ENCODE results near the gene CNNM2. TPM values are rescaled to one million over a fixed set of nuclear protein-coding genes. Genes with fewer than 3 reads are reported as not detected.
A peak's percentile ranks its signal among the peaks of the same experiment; 100 is the strongest.

The CNNM2 gene
- total RNA-seq, 2 donors from 2014 or later, result 3.7 to 3.9 TPM

DNA sequence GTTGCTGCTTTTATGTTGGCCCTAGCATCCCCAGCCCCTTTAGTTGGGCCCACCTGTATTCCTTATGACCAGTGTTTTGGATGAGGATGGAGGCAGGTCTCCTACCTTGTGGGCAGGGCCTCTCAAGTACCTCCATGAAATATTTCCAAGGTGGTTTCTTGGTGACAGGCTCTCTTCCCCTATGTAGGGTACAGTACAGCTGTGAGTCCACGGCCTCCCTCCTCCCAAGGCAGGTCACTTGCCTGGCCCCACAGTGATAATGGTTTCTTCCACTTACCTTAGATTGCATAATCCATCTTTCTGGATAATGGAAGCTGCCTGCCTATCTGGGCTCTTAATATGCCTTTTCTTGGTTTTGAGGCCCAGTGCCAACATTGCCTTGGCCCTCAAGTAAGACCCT lies 164.6 kb downstream of the CNNM2 start:
- ATAC-seq, result no peak
- intact Hi-C loops (cut with DNase I), result no loop called here
- no peak for DNase-seq

GRCh38 chr10:103083266-103083976 lies 165.3 kb downstream of the CNNM2 start:
- intact Hi-C loops (cut with DNase I), result no loop called here
- DNase-seq (no peak), ATAC-seq (no peak)

DNA sequence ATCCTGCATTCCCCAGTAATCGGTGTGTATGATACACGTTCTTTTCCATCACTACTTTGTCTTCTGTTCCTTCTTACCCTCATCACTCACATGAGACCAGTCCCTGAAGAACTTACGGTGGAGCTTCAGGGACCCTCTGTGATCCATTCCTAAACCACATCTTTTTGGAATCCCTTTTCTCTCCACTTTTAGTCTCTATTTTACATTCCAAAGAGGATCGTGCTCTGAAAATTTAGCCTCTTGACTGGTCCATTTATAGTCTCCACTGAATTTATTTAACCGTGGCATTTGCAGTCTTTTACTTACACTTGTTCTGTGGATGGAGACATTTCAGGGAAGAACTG lies 165.9 kb downstream of the CNNM2 start:
- intact Hi-C loops (cut with DNase I), result no loop called here
- ATAC-seq (no peak), DNase-seq (no peak)

DNA sequence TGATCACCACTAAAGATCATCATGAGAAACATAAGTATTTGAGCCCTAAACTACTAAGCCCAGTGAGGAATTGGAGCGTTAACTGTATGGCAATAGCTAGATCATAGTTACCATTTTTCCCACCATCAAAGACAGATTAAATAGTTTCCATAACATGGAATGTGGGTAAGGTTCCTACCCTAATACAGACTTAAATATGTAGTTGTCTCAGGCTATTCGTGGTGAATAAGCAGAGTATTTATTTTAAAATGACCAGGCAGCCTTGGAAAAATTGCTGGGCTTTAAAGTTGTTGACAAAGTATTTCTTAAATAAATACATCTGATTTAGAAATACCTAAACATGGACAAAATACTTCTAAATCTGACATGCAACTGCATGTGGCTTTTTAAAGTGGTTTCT lies 168.2 kb downstream of the CNNM2 start:
- ATAC-seq (no peak), DNase-seq (no peak)
- intact Hi-C loops (cut with DNase I), result no loop called here

DNA sequence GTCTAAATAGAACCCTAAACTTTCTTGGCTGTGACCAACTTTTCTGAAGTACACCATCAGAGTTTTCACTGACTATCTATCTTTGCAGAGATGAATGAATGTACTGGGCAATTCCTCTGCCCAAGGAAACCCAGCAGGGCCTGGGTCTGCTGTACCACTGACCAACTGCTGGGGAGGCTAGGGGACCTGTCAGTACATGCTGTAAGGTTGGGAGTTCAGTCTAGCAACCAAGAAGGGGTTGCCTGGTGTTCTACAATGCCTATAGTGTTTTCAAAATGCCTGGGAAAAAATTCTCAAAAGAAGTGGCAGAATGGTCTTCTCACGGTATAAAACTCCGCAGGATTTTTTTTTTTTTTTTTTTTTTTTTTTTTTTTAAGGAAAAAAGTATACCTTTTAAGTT lies 168.7 kb downstream of the CNNM2 start:
- no peak for ATAC-seq
- intact Hi-C loops (cut with DNase I), result no loop called here
- DNase-seq, result no peak

DNA sequence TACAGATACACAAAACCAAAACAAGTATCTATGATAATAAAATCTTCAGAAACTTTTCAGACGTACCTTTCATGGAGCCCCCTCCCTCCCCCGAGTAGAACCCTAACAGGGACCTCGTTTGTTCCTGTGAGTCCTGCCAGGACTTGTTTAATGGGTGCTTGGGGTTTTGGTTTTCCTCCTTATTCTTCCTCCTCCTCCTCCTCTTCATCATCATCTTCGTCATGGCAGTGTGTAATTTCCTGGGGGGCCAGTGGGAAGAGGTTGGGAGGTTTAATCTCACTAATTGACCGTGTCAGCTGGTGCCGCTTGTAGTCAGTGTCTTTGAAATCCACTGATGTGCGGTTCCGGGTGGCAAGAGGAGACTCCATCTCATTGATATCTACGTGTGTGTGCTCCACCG lies 171.4 kb downstream of the CNNM2 start:
- intact Hi-C loops (cut with DNase I), result no loop called here
- ATAC-seq (no peak), DNase-seq (no peak)

DNA sequence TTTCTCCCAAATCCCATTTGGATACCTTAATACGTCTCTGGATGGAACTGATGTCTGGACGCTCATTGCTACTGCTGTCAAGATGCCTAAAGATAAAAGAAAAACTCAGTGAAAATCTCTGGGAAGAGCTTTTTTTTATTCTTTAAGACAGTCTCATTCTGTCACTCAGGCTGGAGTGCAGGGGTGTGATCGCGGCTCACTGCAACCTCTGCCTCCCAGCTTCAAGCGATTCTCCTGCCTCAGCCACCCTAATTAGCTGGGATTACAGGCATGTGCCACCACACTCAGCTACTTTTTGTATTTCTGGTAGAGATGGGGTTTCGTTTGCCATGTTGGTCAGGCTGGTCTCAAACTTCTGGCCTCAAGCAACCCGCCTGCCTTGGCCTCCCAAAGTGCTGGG lies 172.8 kb downstream of the CNNM2 start:
- intact Hi-C loops (cut with DNase I), result loop anchor here in 1 of 2 donors (10.0 kb wide), 1 partner anchor 154 kb away; the partner anchor contains the start of gene RPEL1
- ATAC-seq (no peak), DNase-seq (no peak)

- DNase-seq (no peak), ATAC-seq (no peak)
- intact Hi-C loops (cut with DNase I), result loop anchor here in 1 of 2 donors (10.0 kb wide), 1 partner anchor 150 kb away; the partner anchor contains the start of gene RPEL1
Observed at GRCh38 chr10:103095005-103095404, 176.9 kb downstream of the CNNM2 start.

DNA sequence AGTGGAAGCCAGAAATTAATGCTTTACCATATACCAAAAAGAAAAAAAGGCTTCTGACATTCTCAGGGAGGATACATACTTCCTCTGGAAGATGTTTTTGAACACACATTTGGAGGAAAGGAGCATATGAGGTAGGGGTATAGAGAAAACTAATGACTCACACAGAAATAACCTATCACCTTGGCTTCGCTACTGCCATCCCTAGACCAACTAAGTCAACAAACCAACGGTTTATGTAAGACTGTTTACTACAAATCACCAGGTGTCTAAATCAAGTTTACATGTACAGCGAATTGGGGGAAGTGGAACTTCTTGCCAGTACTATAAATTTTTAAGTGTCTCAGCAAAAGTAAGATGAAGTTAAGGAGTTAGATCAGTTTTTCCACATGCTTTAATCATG lies 178.0 kb downstream of the CNNM2 start:
- DNase-seq (no peak), ATAC-seq (no peak)
- intact Hi-C loops (cut with DNase I), result loop anchor here in 1 of 2 donors (10.0 kb wide), 1 partner anchor 149 kb away; the partner anchor contains the start of gene RPEL1

DNA sequence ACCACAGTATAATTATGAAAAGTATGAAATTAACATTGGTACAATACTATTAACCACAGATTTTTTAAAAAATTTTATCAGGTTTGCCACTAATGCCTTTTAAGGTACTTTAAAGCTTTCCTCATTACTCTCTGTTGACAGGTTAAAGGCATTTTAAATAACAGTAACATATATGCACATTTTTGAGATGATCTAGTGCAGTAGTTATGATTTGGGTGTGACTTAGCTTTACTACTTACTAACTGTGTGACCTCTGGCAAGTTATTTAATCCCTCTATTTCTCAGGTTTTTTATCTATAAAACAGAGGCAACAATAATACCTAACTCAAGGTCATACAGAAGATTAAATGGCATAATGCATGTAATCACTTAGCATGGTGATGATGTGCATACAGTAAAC lies 180.1 kb downstream of the CNNM2 start:
- ATAC-seq, result no peak
- DNase-seq, result no peak
- intact Hi-C loops (cut with DNase I), result loop anchor here in 1 of 2 donors (10.0 kb wide), 1 partner anchor 147 kb away; the partner anchor contains the start of gene RPEL1

DNA sequence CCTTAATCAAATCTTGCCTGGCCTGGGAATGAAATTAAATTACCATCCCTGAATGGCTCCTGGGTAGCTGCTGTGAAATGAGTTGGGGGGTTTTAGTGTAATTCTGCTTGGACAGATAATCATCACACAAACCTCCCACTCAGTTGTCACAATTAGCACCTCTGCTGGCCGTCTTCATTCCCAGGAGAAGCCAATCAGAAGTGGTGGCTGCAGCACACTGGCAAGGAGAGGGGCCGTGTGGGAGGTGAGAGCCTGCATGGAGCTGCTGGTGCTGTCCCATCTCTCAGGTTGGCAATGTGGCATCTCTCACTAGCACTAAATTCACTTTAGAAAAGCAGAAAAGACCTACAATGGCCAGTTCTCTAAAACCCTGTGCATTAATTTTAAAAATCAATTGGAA lies 182.5 kb downstream of the CNNM2 start:
- DNase-seq (no peak), ATAC-seq (no peak)
- intact Hi-C loops (cut with DNase I), result no loop called here

DNA sequence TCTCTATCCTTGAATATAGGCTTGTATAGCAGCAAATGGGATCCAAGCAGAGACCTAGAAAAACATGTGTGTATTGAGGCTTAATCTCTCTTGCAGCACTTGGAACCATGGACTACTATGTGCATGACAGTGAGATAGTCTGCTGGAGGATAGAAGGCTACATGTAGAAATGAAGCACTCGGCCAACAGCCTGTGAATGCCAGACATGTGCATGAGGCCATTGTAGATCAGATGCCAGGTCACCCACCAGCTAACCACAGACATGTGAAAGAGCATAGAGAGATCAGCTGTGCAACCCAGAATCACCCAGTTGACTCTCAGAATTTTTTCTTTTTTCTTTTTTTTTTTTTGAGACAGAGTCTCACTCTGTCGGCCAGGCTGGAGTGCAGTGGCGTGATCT lies 184.1 kb downstream of the CNNM2 start:
- DNase-seq (no peak), ATAC-seq (peak in 1 of 2 donors; percentile 38)
- intact Hi-C loops (cut with DNase I), result no loop called here

DNA sequence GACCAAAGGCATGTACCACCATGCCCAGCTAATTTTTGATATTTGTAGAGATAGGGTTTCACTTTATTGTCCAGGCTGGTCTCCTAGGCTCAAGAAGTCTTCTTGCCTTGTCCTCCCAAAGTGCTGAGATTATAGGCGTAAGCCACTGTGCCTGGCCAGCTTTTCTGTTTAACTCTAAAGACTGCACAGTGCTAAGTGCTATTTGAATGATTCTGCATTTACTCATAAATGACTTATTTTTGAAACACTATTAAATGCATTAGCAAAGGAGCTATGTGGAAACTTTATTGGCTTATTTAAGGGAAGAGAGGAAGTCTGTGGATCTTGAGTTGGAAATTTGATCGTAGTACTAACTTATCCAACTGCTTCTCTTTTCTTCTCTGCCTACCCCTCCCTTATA lies 185.9 kb downstream of the CNNM2 start:
- DNase-seq (no peak), ATAC-seq (no peak)
- intact Hi-C loops (cut with DNase I), result no loop called here

DNA sequence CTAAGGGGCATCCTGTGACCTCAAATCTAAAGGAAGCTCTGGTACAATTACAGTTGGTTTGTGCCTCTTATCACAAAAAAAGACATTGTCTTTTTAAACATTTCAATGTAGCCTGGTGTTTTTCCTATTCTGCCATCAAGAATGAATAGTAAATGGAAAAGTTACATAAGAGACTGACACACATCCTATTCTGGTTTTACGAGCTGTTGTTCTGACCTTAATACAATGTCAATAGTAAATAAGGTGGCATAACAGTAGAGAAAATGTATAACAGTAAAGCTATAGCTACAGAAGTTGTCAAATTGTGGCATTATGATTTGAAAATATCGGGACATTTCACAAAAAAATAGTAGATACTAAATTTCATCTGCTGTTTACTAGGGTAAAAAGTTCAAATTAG lies 186.6 kb downstream of the CNNM2 start:
- DNase-seq (no peak), ATAC-seq (no peak)
- intact Hi-C loops (cut with DNase I), result no loop called here

- no peak for ATAC-seq
- intact Hi-C loops (cut with DNase I), result no loop called here
Observed at GRCh38 chr10:103105462-103105861, 187.4 kb downstream of the CNNM2 start.

DNA sequence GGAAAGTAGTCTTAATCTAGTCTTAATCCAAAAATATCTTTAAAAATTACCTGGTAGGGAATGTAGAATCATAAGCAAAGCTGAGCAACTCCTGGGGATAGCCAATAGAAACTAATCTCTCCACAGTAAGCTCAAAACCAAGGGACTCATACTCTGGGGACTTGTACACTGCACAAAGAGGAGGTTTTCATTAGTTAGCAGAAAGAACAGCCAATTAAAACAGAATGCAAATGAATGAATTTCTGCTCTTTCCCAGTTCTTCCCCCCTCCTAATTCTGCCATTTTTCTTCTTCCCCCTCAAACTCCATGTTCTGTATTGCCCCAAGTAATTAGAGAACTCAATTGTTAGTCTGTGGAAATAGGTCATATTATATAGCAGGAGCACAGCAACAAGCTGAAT lies 188.4 kb downstream of the CNNM2 start:
- no peak for ATAC-seq
- no peak for DNase-seq
- intact Hi-C loops (cut with DNase I), result no loop called here

More at GRCh38 chr10:103105462-103105861, 187.4 kb downstream of the CNNM2 start:
- no peak for DNase-seq

DNA sequence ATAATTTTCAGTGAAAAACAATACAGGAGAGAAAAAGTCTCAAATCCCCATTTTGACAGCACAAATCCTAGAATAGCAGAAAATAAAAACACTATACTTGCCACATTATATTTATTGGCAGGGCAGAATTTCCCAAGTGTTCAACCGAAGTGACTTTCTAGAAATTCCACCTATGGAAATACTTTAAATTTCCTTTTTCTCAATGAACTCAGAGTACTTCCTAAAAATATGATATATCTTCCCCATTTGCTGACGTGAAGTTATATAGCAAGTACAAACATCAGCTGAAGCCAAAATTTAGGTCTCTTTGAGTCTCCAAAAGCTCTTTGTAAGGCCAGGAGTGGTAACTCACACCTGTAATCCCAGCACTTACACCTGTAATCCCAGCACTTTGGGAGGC lies 191.7 kb downstream of the CNNM2 start:
- intact Hi-C loops (cut with DNase I), result loop anchor here in 1 of 2 donors (5.0 kb wide), 1 partner anchor 132 kb away; no protein-coding TSS in a partner anchor
- no peak for ATAC-seq
- DNase-seq, result no peak

GRCh38 chr10:103110407-103110806 lies 192.3 kb downstream of the CNNM2 start:
- ATAC-seq, result peak in 1 of 2 donors; percentile 50
- intact Hi-C loops (cut with DNase I), result loop anchor here in 1 of 2 donors (5.0 kb wide), 1 partner anchor 132 kb away; no protein-coding TSS in a partner anchor
- no peak for DNase-seq

DNA sequence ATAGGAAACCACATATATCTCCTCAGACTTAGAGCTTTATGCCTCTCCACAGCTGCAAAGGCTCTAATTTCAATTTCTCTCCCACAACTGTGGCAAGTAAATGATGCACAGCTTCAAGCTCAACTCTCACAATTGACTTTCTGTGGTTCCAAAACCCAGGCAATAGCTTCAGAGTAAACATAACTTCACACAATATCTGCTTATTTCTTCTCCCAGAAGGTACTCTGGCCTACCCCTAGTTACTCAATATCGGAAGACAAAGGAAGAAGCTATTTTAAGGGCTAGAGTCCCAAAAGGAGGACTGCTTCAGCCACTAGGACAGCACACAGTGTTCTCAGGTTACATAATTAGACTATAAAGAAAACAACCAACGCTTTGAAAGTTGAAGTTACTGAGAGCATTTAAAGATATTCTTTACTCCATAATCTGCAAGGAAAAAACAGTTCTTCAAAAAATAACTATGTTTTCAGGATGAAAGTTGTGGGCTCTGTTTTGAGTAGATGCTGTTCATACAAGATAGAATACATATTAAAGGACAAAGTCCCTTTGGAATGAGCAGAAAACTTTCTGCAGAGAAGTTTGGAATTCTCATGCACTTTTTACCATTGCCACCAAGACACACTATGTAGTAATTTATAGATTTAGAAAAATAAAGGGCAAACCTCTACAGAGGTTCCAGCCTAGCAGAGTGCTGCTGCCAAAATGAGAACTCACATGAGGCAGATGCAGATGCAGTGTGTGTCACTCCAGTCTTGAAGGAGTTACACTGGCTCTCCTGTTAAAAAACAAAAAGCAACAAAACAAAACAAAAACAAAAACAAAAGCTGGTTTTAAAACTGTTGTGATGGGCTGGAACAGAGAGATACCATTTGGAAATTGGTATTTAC lies 193.2 kb downstream of the CNNM2 start:
- intact Hi-C loops (cut with DNase I), result loop anchor here in 1 of 2 donors (5.0 kb wide), 1 partner anchor 131 kb away; no protein-coding TSS in a partner anchor
- DNase-seq, result no peak
- ATAC-seq, result peak; percentile 71 to 78
